ENCODE data around the gene MORN4.

Gene MORN4

DNA sequence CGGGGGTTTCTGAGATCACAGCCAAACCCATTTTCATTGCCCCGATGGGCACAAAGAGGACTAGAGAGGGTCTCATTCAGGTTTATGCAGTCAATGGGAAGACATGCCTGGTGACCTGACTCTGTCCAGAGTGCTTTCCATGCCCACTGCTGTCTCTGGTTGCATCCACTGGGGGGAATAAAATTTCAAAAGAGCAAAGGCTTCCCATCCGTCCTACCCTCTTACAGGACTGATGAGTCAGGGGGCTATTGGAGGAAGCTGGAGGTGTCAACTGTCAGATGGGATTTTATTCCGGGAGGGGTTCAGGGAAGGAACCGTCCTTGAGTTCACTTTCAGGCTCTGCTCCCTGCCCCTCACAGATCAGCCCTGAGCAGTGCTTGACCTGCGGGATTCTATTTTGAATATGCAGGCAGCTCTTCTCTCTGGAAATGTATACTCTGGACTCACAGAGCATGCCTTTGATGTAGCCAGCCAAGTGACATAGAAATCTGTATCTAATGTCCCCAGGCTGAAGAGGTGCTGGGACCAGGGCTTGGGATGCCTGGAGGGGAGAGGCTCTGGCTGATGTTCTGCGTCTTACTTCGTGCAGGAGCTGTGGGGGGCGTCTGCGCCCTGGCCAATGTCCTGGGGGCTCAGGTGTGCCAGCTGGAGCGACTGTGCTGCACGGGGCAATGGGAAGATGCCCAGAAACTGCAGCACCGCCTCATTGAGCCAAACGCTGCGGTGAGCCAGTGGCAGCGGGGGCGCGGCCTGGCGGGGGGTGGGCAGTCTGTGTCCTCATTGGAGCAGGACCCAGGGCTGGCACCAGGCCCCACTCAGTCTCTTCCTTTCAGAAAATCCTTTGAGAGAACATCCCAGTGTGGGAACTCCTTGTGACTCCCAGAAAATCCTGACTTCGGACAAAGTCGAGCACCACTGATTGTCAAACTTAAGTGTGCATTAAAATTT lies 31.8 kb downstream of the MORN4 start:
- TF ChIP-seq POLR2AphosphoS5 (IDR thresholded peaks at IDR 0.05; ENCODE audit: low read depth, low read length) (no peak), FOXP2 (optimal IDR thresholded peaks at IDR 0.05; ENCODE audit: borderline replicate concordance, extremely low read depth, extremely low read length, insufficient read depth) (no peak), TAF1 (IDR thresholded peaks at IDR 0.05; ENCODE audit: borderline replicate concordance, insufficient read depth, low read length) (no peak), SIN3A (IDR thresholded peaks at IDR 0.05; ENCODE audit: borderline replicate concordance, insufficient read depth, low read length) (no peak)
- TF ChIP-seq, protein P1, sequence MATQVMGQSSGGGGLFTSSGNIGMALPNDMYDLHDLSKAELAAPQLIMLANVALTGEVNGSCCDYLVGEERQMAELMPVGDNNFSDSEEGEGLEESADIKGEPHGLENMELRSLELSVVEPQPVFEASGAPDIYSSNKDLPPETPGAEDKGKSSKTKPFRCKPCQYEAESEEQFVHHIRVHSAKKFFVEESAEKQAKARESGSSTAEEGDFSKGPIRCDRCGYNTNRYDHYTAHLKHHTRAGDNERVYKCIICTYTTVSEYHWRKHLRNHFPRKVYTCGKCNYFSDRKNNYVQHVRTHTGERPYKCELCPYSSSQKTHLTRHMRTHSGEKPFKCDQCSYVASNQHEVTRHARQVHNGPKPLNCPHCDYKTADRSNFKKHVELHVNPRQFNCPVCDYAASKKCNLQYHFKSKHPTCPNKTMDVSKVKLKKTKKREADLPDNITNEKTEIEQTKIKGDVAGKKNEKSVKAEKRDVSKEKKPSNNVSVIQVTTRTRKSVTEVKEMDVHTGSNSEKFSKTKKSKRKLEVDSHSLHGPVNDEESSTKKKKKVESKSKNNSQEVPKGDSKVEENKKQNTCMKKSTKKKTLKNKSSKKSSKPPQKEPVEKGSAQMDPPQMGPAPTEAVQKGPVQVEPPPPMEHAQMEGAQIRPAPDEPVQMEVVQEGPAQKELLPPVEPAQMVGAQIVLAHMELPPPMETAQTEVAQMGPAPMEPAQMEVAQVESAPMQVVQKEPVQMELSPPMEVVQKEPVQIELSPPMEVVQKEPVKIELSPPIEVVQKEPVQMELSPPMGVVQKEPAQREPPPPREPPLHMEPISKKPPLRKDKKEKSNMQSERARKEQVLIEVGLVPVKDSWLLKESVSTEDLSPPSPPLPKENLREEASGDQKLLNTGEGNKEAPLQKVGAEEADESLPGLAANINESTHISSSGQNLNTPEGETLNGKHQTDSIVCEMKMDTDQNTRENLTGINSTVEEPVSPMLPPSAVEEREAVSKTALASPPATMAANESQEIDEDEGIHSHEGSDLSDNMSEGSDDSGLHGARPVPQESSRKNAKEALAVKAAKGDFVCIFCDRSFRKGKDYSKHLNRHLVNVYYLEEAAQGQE (IDR thresholded peaks at IDR 0.05; ENCODE audit: insufficient read depth in 1 of 2, low read depth in 2 of 2, low read length in 2 of 2) = no peak

DNA sequence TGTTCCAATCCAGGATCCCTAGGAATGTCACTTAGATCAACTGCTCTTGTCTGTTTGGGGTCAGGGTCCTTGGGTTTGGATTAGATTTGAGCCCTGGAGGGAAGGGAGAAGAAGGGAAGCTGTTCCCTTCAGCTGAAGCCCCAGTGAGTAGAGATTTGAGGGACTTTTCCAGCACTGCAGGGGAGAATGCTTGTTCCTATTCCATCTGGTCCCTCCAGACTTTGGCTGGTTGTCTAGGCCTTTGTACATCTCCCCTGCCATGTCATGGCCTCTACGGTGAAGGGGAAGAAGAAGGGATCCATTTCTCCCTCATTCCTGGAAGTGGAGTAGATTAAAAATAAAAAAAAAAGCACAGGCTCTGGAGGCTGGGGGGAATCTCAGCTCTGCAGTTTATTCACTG lies 32.7 kb downstream of the MORN4 start:
- TF ChIP-seq, protein P1 (IDR thresholded peaks at IDR 0.05; ENCODE audit: insufficient read depth in 1 of 2, low read depth in 2 of 2, low read length in 2 of 2) = no peak
- TF ChIP-seq POLR2AphosphoS5 (IDR thresholded peaks at IDR 0.05; ENCODE audit: low read depth, low read length) (no peak), TAF1 (IDR thresholded peaks at IDR 0.05; ENCODE audit: borderline replicate concordance, insufficient read depth, low read length) (no peak), SIN3A (IDR thresholded peaks at IDR 0.05; ENCODE audit: borderline replicate concordance, insufficient read depth, low read length) (no peak), FOXP2 (optimal IDR thresholded peaks at IDR 0.05; ENCODE audit: borderline replicate concordance, extremely low read depth, extremely low read length, insufficient read depth) (no peak)

DNA sequence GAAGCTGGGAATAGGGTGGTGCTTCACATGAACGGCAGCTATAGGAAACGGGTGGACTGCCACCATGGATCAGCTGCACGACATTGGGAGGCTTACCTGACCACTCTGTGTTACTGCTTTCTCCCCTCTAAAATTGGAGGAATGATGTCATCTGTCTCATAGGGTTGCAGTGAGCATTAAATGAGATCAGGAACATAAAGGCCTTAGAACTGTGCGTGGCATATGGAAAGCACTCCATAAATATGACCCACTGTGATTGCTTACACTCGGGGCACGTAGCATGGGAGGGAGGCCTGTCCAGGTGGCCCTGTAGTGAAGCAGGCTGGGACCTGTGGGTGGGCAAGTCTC lies 34.1 kb downstream of the MORN4 start:
- no peak for TF ChIP-seq FOXP2 (optimal IDR thresholded peaks at IDR 0.05; ENCODE audit: borderline replicate concordance, extremely low read depth, extremely low read length, insufficient read depth)
- TF ChIP-seq SIN3A (IDR thresholded peaks at IDR 0.05; ENCODE audit: borderline replicate concordance, insufficient read depth, low read length) = no peak
- TF ChIP-seq, protein P1 (IDR thresholded peaks at IDR 0.05; ENCODE audit: insufficient read depth in 1 of 2, low read depth in 2 of 2, low read length in 2 of 2) = no peak
- no peak for TF ChIP-seq TAF1 (IDR thresholded peaks at IDR 0.05; ENCODE audit: borderline replicate concordance, insufficient read depth, low read length)
- TF ChIP-seq POLR2AphosphoS5 (IDR thresholded peaks at IDR 0.05; ENCODE audit: low read depth, low read length) = no peak

DNA sequence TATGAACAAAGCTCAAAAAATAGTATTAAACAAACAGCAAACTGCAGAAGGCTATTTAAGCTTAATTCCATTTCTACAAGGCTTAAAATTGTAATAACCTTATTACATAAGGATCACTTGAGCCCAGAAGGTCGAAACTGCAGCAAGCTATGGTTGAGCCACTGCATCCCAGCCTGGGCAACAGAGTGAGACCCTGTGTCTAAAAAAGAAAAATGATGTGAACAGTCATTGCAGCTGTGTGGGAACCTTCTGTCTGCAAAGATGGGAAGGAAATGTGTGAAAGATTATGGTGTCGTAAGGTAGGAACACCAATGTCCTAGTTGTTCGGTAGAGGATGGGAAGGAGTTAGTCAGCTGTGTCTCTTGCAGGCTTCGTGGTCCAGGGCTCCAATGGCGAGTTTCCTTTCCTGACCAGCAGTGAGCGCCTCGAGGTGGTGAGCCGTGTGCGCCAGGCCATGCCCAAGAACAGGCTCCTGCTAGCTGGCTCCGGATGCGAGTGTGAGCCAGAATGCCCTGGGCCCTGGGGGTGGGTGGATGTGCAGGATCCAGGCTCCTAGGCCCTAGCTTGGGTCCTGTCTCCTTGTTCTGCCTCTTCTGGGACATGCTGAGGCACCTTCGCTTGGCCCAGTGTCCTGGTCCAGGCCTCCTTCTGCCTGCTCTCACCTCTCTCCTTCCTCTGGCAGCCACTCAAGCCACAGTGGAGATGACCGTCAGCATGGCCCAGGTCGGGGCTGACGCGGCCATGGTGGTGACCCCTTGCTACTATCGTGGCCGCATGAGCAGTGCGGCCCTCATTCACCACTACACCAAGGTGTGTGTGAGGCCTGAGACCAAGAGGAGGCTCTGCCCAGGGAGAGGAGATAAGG lies 34.7 kb downstream of the MORN4 start:
- no peak for TF ChIP-seq SIN3A (IDR thresholded peaks at IDR 0.05; ENCODE audit: borderline replicate concordance, insufficient read depth, low read length)
- no peak for TF ChIP-seq POLR2AphosphoS5 (IDR thresholded peaks at IDR 0.05; ENCODE audit: low read depth, low read length)
- TF ChIP-seq TAF1 (IDR thresholded peaks at IDR 0.05; ENCODE audit: borderline replicate concordance, insufficient read depth, low read length) = no peak
- TF ChIP-seq, protein P1 (IDR thresholded peaks at IDR 0.05; ENCODE audit: insufficient read depth in 1 of 2, low read depth in 2 of 2, low read length in 2 of 2) = no peak
- TF ChIP-seq FOXP2 (optimal IDR thresholded peaks at IDR 0.05; ENCODE audit: borderline replicate concordance, extremely low read depth, extremely low read length, insufficient read depth) = no peak
